HCT116 (cell line): ENCODE measurements around the gene STRN3. TPM values are rescaled to one million over a fixed set of nuclear protein-coding genes. Genes with fewer than 3 reads are reported as not detected.
"Not testable (repeated sequence)": the region's sequence is repeated elsewhere in the genome, so short reads cannot be mapped to it uniquely, and the experiment has no call there.

ENCODE experiments used
- ATAC-seq: fragments of 200-7000 bp; cut with Tn5 transposase; 2 replicates; pipeline ENCODE4 v1.9.1; 2020; ENCODE audit warnings: mild to moderate bottlenecking, moderate library complexity
- BruUV-seq: library from RNA; stranded (reverse); fragments of 400-500 nt; replicated peaks from 2 replicates; lab custom pipeline; 2021; lab: Mats Ljungman, UMichigan
- CTCF ChIA-PET: fragments of 300-600 bp; sonication (Branson Sonifier 250); formaldehyde crosslinking; loops from one replicate; lab custom pipeline; 2021; ENCODE audit warnings: antibody characterized with exemption; lab: Charles Lee
- POLR2A ChIA-PET: fragments of 300-600, 350-600 bp; sonication (Branson Sonifier 250); formaldehyde crosslinking; loops from one replicate; lab custom pipeline; 2021; ENCODE audit warnings: antibody characterized with exemption; lab: Charles Lee
- RAD21 ChIA-PET, 2 experiments: fragments of 300-600 bp; sonication (Branson Sonifier 250); formaldehyde crosslinking; loops; one replicate each; lab custom pipeline; 2023; ENCODE audit warnings: low total read pairs in 2 of 2; ENCODE audit not compliant: uncharacterized antibody in 2 of 2, unreplicated experiment in 2 of 2, low non-redundant PET in 1 of 2; lab: Charles Lee
- DNase-seq: peaks from one replicate; pipeline ENCODE4 v3.0.0-alpha.2; 2010; ENCODE audit warnings: low read depth, low spot score
- H2AFZ ChIP-seq: fragments of 200-600 bp; shearing (Covaris generic), sonication (generic); 2 replicates; pipeline ENCODE4 v1.6.1; 2017; ENCODE audit warnings: low read depth, mixed run types, mixed read lengths, antibody characterized with exemption, low read length; ENCODE audit not compliant: poor library complexity, severe bottlenecking
- H3K27ac ChIP-seq: 2 replicates; pipeline ENCODE4 v1.5.1; 2012; ENCODE audit warnings: low read depth, low read length
- H3K27me3 ChIP-seq: fragments of 200-600 bp; sonication (generic); 2 replicates; pipeline ENCODE4 v1.6.1; 2016; ENCODE audit warnings: mixed run types, low read length, mixed read lengths; ENCODE audit not compliant: insufficient read depth
- H3K36me3 ChIP-seq, 2 experiments: fragments of 200-500 bp in 1 of 2; fragments of 200-600 bp in 1 of 2; sonication (Bioruptor generic) in 1 of 2; sonication (generic) in 1 of 2; 2 replicates each; pipeline versions ENCODE4 v1.5.1 to v1.6.1; 2014 to 2016; ENCODE audit warnings: low read length in 2 of 2, inconsistent platforms in 1 of 2, mixed read lengths in 1 of 2, mixed run types in 1 of 2; ENCODE audit not compliant: insufficient read depth in 2 of 2, control insufficient read depth in 1 of 2
- H3K4me1 ChIP-seq, 2 experiments: fragments of 200-600 bp in 1 of 2; sonication (generic) in 1 of 2; 2 replicates each; pipeline versions ENCODE4 v1.5.1 to v1.6.1; 2012 to 2017; ENCODE audit warnings: low read length in 2 of 2, inconsistent platforms in 1 of 2, mild to moderate bottlenecking in 1 of 2, mixed read lengths in 1 of 2, mixed run types in 1 of 2, moderate library complexity in 1 of 2; ENCODE audit not compliant: insufficient read depth in 2 of 2, control insufficient read depth in 1 of 2
- H3K4me2 ChIP-seq: fragments of 200-600 bp; sonication (generic); 2 replicates; pipeline ENCODE4 v1.6.1; 2017; ENCODE audit warnings: mixed run types, low read length, mixed read lengths
- H3K4me3 ChIP-seq, 2 experiments: fragments of 200-600 bp in 1 of 2; sonication (generic) in 1 of 2; replicated peaks in 1 of 2; 2 replicates each; pipeline ENCODE4 v1.5.1; 2011 to 2016; ENCODE audit warnings: low read length in 2 of 2, control low read depth in 1 of 2, low read depth in 1 of 2, mild to moderate bottlenecking in 1 of 2, mixed read lengths in 1 of 2, mixed run types in 1 of 2
- H3K79me2 ChIP-seq: fragments of 200-600 bp; sonication (generic); 2 replicates; pipeline ENCODE4 v1.6.1; 2017; ENCODE audit warnings: mild to moderate bottlenecking, mixed run types, low read length, moderate library complexity, mixed read lengths; ENCODE audit not compliant: insufficient read depth
- H3K9ac ChIP-seq: fragments of 200-600 bp; sonication (generic); 2 replicates; pipeline ENCODE4 v1.6.1; 2016; ENCODE audit warnings: low read length, mixed read lengths
- H3K9me2 ChIP-seq: fragments of 200-600 bp; sonication (generic), shearing (Covaris generic); 2 replicates; pipeline ENCODE4 v1.6.1; 2017; ENCODE audit warnings: mixed run types, mild to moderate bottlenecking, moderate library complexity; ENCODE audit not compliant: insufficient read depth
- H3K9me3 ChIP-seq, 2 experiments: fragments of 200-500 bp in 1 of 2; fragments of 200-600 bp in 1 of 2; sonication (Bioruptor generic) in 1 of 2; sonication (generic) in 1 of 2; 2 replicates each; pipeline ENCODE4 v1.6.1; 2014 to 2017; ENCODE audit warnings: low read length in 2 of 2, mixed read lengths in 2 of 2, inconsistent platforms in 1 of 2, low read depth in 1 of 2, mild to moderate bottlenecking in 1 of 2, mixed run types in 1 of 2, moderate library complexity in 1 of 2; ENCODE audit not compliant: control insufficient read depth in 1 of 2, insufficient read depth in 1 of 2
- H4K20me1 ChIP-seq: fragments of 200-600 bp; sonication (generic), shearing (Covaris generic); 2 replicates; pipeline ENCODE4 v1.6.1; 2017; ENCODE audit warnings: mixed run types, mild to moderate bottlenecking, moderate library complexity; ENCODE audit not compliant: insufficient read depth
- CEBPB ChIP-seq: IDR thresholded peaks from 2 replicates; pipeline ENCODE4 v1.6.1; 2012; ENCODE audit warnings: low read depth
- ELF1 ChIP-seq: IDR thresholded peaks from 2 replicates; pipeline ENCODE4 v1.6.1; 2012; ENCODE audit warnings: low read depth, borderline replicate concordance
- EZH2phosphoT487 ChIP-seq: fragments of 200-600 bp; IDR thresholded peaks from 2 replicates; pipeline ENCODE4 v1.6.1; 2018; ENCODE audit warnings: antibody characterized with exemption, borderline replicate concordance
- JUND ChIP-seq: IDR thresholded peaks from 2 replicates; pipeline ENCODE4 v1.6.1; 2012
- POLR2A ChIP-seq: IDR thresholded peaks from 2 replicates; pipeline ENCODE4 v1.7.0; 2011; ENCODE audit warnings: borderline replicate concordance; ENCODE audit not compliant: insufficient read depth, insufficient read length; ENCODE audit errors: extremely low read depth
- POLR2AphosphoS5 ChIP-seq: IDR thresholded peaks from 2 replicates; pipeline ENCODE4 v1.6.1; 2011; ENCODE audit warnings: mild to moderate bottlenecking, low read depth, low read length, moderate library complexity
- RAD21 ChIP-seq: IDR thresholded peaks from 2 replicates; pipeline ENCODE4 v1.6.1; 2012; ENCODE audit warnings: low read depth, mild to moderate bottlenecking
- SP1 ChIP-seq: IDR thresholded peaks from 2 replicates; pipeline ENCODE4 v1.6.1; 2012; ENCODE audit warnings: low read depth
- SRF ChIP-seq: IDR thresholded peaks from 2 replicates; pipeline ENCODE4 v1.6.1; 2012; ENCODE audit warnings: low read depth
- TCF7L2 ChIP-seq: IDR thresholded peaks from 2 replicates; pipeline ENCODE4 v1.7.0; 2011; ENCODE audit warnings: borderline replicate concordance, inconsistent platforms; ENCODE audit not compliant: insufficient read depth, insufficient read length; ENCODE audit errors: extremely low read depth
- ZNF274 ChIP-seq: fragments of 200-500 bp; sonication (Bioruptor generic); IDR thresholded peaks from 2 replicates; pipeline ENCODE4 v1.6.1; 2014; ENCODE audit warnings: mild to moderate bottlenecking, low read depth, low read length, inconsistent platforms
- intact Hi-C: fragments of 100-400 bp; cut with micrococcal nuclease; formaldehyde crosslinking; loops from 2 replicates; pipeline ENCODE4 v1.10.0; 2022
- total RNA-seq: library from RNA; stranded (reverse); gene quantifications from one replicate; pipeline ENCODE4 v1.2.1, GENCODE V29; 2021; ENCODE audit not compliant: unreplicated experiment
- TF ChIP-seq, protein P1 (sequence below), 3 experiments: fragments of 200-600 bp in 1 of 3; sonication (generic) in 1 of 3; IDR thresholded peaks in 2 of 3; conservative IDR thresholded peaks in 1 of 3; 2 replicates each; pipeline ENCODE4 v1.5.1; 2012 to 2017; ENCODE audit warnings: low read depth in 2 of 3, low read length in 2 of 3, antibody characterized with exemption in 1 of 3, borderline replicate concordance in 1 of 3, control low read depth in 1 of 3, mild to moderate bottlenecking in 1 of 3, mixed read lengths in 1 of 3, mixed run types in 1 of 3, moderate library complexity in 1 of 3; ENCODE audit not compliant: insufficient read depth in 1 of 3
- TF ChIP-seq, protein P2 (sequence below): IDR thresholded peaks from 2 replicates; pipeline ENCODE4 v1.6.1; 2012

STRN3 gene
- total RNA-seq, 1 experiment from 2014 or later: 43.4 TPM

DNA sequence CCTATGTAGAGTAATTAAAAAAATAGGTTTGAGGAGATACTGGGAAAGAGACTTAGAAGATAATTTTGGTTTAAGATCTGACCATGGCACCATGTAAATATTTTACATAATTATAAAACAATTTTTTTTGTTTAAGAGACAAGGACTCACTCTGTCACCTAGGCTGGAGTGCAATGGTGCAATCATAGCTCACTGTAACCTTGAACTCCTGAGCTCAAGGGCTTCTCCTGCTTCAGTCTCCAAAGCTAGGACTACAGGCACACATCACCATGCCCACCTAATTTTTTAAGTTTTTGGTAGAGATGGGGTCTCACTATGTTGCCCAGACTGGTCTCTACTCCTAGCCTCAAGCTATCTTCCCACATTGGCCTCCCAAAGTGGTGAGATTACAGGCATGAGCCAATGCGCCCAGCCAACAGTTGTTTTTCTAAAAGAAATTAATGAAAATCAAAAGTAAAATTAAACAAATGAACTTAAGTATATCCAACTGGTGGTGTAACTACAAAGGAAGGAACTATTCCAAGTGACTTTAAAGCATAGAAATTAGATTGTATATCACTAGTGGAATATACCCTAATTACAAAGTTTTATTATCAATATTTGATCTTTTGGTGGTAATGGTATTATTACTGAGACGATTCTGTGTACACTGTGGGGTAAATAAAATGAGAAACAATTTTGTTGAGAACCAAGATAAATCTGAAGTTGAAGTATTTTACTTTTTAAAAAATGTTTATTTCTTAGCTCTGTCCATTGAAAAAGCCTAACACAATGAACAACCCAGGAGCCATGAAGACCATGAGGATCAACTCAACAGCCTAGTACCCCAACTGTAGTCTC, 122.7 kb downstream of the STRN3 start:
- POLR2A ChIA-PET: no interaction called here
- H3K79me2 ChIP-seq: peaks cover 22% of the 10 kb centered on the region; the same call in 1 of the 2 replicates

DNA sequence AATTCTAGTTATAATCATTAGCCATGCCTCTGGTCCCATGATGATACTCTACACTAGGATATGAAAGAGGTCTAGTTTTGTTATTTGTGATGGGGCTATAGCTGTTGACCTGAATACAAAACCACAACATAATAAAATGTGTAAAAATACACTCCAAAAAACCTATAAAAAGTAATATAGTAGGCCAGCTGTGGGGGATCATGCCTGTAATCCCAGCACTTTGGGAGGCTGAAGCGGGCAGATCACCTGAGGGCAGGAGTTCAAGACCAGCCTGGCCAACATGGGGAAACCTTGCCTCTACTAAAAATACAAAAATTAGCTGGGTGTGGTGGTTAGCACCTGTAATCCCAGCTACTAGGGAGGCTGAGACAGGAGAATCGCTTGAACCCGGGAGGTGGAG, 129.1 kb downstream of the STRN3 start:
- ATAC-seq, H2AFZ ChIP-seq, BruUV-seq, H3K4me3 ChIP-seq, RAD21 ChIA-PET, H3K4me2 ChIP-seq, H3K9ac ChIP-seq, H4K20me1 ChIP-seq, H3K27ac ChIP-seq, POLR2A ChIA-PET, DNase-seq, H3K9me3 ChIP-seq, intact Hi-C loops, H3K27me3 ChIP-seq, H3K4me1 ChIP-seq, H3K9me2 ChIP-seq: not testable (repeated sequence)
- Histone ChIP-seq H3K36me3 (peaks cover 5 to 21% of the 10 kb centered on the region in 2 experiments; a peak in 2 of 4 replicates), H3K79me2 (peaks cover 23% of the 10 kb centered on the region; the same call in 1 of the 2 replicates)
- CTCF ChIA-PET: interaction anchor here (1.3 kb wide), 1 partner anchor 10 kb away, joined by 3 read pairs; no protein-coding TSS in a partner anchor

More for the DNA sequence above, 122.7 kb downstream of the STRN3 start:
- BruUV-seq: no TSS peak
- ChIA-PET RAD21 (no interaction called here), CTCF (no interaction called here)
- H3K4me1 ChIP-seq: no peaks in the 10 kb centered on the region
- H3K9me2 ChIP-seq: no peaks in the 10 kb centered on the region
- DNase-seq (no peak), ATAC-seq (no peak)
- TF ChIP-seq EZH2phosphoT487 (no peak), TCF7L2 (no peak), ZNF274 (no peak), JUND (no peak), POLR2A (no peak), CEBPB (no peak), SP1 (no peak), POLR2AphosphoS5 (no peak), ELF1 (no peak), SRF (no peak), RAD21 (no peak)
- TF ChIP-seq, protein P1, sequence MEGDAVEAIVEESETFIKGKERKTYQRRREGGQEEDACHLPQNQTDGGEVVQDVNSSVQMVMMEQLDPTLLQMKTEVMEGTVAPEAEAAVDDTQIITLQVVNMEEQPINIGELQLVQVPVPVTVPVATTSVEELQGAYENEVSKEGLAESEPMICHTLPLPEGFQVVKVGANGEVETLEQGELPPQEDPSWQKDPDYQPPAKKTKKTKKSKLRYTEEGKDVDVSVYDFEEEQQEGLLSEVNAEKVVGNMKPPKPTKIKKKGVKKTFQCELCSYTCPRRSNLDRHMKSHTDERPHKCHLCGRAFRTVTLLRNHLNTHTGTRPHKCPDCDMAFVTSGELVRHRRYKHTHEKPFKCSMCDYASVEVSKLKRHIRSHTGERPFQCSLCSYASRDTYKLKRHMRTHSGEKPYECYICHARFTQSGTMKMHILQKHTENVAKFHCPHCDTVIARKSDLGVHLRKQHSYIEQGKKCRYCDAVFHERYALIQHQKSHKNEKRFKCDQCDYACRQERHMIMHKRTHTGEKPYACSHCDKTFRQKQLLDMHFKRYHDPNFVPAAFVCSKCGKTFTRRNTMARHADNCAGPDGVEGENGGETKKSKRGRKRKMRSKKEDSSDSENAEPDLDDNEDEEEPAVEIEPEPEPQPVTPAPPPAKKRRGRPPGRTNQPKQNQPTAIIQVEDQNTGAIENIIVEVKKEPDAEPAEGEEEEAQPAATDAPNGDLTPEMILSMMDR (IDR thresholded peaks at IDR 0.05 in 2 of 3, conservative IDR thresholded peaks at IDR 0.05 in 1 of 3; ENCODE audit: borderline replicate concordance in 1 of 3, insufficient read depth in 1 of 3, low read depth in 2 of 3, low read length in 2 of 3): no peak
- TF ChIP-seq, protein P2, sequence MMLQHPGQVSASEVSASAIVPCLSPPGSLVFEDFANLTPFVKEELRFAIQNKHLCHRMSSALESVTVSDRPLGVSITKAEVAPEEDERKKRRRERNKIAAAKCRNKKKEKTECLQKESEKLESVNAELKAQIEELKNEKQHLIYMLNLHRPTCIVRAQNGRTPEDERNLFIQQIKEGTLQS: no peak
- H3K36me3 ChIP-seq: peaks cover 15 to 22% of the 10 kb centered on the region in 2 experiments; a peak in 3 of 4 replicates
- H3K4me3 ChIP-seq: no peak overlapping the region
- no peak overlapping the region for H2AFZ ChIP-seq
- H3K4me2 ChIP-seq: no peak overlapping the region
- no peak overlapping the region for H3K27ac ChIP-seq
- no peaks in the 10 kb centered on the region; the same call in 1 of the 2 replicates for H4K20me1 ChIP-seq
- no peaks in the 10 kb centered on the region for H3K27me3 ChIP-seq
- H3K9ac ChIP-seq: no peak overlapping the region
- intact Hi-C loops: no loop called here
- no peaks in the 10 kb centered on the region for H3K9me3 ChIP-seq
